ENCODE measurements around the gene APOA1.

DNA sequence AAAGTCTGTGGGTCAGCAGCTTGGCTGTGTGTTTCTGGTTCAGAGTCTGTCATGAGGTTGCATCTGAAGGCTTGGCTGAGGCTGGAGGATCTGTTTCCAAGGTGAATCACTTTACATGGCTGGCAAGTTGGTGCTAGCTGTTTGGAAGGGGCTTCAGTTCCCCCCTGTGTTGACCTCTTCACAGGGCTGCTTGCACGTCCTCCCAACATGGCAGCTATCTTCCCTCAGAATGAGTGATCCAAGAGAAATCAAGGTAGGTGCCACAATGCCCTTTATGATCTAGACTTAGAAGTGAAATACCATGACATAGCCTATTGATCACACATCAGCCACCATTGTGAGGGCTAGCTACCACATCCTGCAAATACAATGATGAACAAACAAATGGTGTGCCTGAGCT is 24.3 kb downstream of the APOA1 start:
- TF ChIP-seq GATA2 (IDR thresholded peaks at IDR 0.05; ENCODE audit: low read depth, low read length) (no peak), GATA3 (IDR thresholded peaks at IDR 0.05; ENCODE audit: low read depth, low read length) (no peak)
